ENCODE measurements around the gene ARTN. TPM values are rescaled to one million over a fixed set of nuclear protein-coding genes. Genes with fewer than 3 reads are reported as not detected.

ARTN gene
- total RNA-seq, 2 donors from 2014 or later: 4.1 to 5.4 TPM

- H3K9me3 ChIP-seq: no peaks in the 10 kb centered on the region
- no peaks in the 10 kb centered on the region for H3K36me3 ChIP-seq
- H3K4me3 ChIP-seq: peak within 1 kb of the TSS; percentile 69 to 73
- WGBS: under 1% methylated on average over 46 of the region's 74 CpGs
- intact Hi-C loops (cut with DNase I): no loop called here
- H3K27ac ChIP-seq: peak within 1 kb of the TSS; percentile 92 to 94
- no peaks in the 10 kb centered on the region for H3K27me3 ChIP-seq (replicated peaks; ENCODE audit: insufficient read depth)
- peak; percentile 94 for DNase-seq (ENCODE audit: low spot score)
- H3K4me1 ChIP-seq (replicated peaks): peaks cover 17% of the 10 kb centered on the region
- TF ChIP-seq CTCF (IDR thresholded peaks at IDR 0.05): peak; percentile 62 to 95 (median 80)
- peak; percentile 50 for TF ChIP-seq POLR2A (IDR thresholded peaks at IDR 0.05)
- TF ChIP-seq POLR2AphosphoS5 (IDR thresholded peaks at IDR 0.05): peak; percentile 96
These were observed 12.8 kb downstream of the ARTN start, which contains the start of gene IPO13 for GRCh38 chr1:43946236-43947060. Gene IPO13 (plus strand): TSS chr1:43946950. CDS start chr1:43947601, 651 bp downstream.

- WGBS: 5% methylated on average over 21 of the region's 27 CpGs
- DNase-seq (ENCODE audit: low spot score): no peak
- H3K4me1 ChIP-seq (replicated peaks): peaks cover 17% of the 10 kb centered on the region
- H3K4me3 ChIP-seq: peak overlapping the region; percentile 69 to 73
- peak overlapping the region; percentile 92 to 94 for H3K27ac ChIP-seq
- H3K36me3 ChIP-seq: no peaks in the 10 kb centered on the region
- intact Hi-C loops (cut with DNase I): no loop called here
- TF ChIP-seq CTCF (IDR thresholded peaks at IDR 0.05): no peak
- no peak for TF ChIP-seq POLR2A (IDR thresholded peaks at IDR 0.05)
- no peak for TF ChIP-seq POLR2AphosphoS5 (IDR thresholded peaks at IDR 0.05)
- H3K27me3 ChIP-seq (replicated peaks; ENCODE audit: insufficient read depth): no peaks in the 10 kb centered on the region
- no peaks in the 10 kb centered on the region for H3K9me3 ChIP-seq
These were observed 13.7 kb downstream of the ARTN start for GRCh38 chr1:43947061-43947873.

- Histone ChIP-seq H3K4me1 (replicated peaks) (peaks cover 17% of the 10 kb centered on the region), H3K27me3 (replicated peaks; ENCODE audit: insufficient read depth) (no peaks in the 10 kb centered on the region), H3K27ac (peak overlapping the region in 1 of 2 donors; percentile 92), H3K9me3 (no peaks in the 10 kb centered on the region), H3K4me3 (peak overlapping the region; percentile 69 to 73), H3K36me3 (no peaks in the 10 kb centered on the region)
- WGBS: 18% methylated on average over 3 of the region's 3 CpGs
- intact Hi-C loops (cut with DNase I): no loop called here
- DNase-seq (ENCODE audit: low spot score): no peak
- TF ChIP-seq POLR2A (IDR thresholded peaks at IDR 0.05) (no peak), POLR2AphosphoS5 (IDR thresholded peaks at IDR 0.05) (no peak), CTCF (IDR thresholded peaks at IDR 0.05) (no peak)
These were observed 14.4 kb downstream of the ARTN start for GRCh38 chr1:43947874-43948437.

- intact Hi-C loops (cut with DNase I): no loop called here
- Histone ChIP-seq H3K27me3 (replicated peaks; ENCODE audit: insufficient read depth) (no peaks in the 10 kb centered on the region), H3K27ac (no peak overlapping the region), H3K9me3 (no peaks in the 10 kb centered on the region), H3K36me3 (no peaks in the 10 kb centered on the region), H3K4me3 (no peak overlapping the region), H3K4me1 (replicated peaks) (peaks cover 17% of the 10 kb centered on the region)
- TF ChIP-seq POLR2A (IDR thresholded peaks at IDR 0.05) (no peak), POLR2AphosphoS5 (IDR thresholded peaks at IDR 0.05) (no peak), CTCF (IDR thresholded peaks at IDR 0.05) (no peak)
- WGBS: 84% methylated on average over 10 of the region's 13 CpGs
- DNase-seq (ENCODE audit: low spot score): no peak
These were observed 16.1 kb downstream of the ARTN start for GRCh38 chr1:43949678-43950077.
